Stimulated activated naive CD8-positive, alpha-beta T cell treated with anti-CD3 and anti-CD28 coated beads, Interleukin-15, amount 100 ng/mL, for 72 hours (primary cell): Measurements from ENCODE around the gene MUCL3.
A peak's percentile ranks its signal among the peaks of the same experiment; 100 is the strongest.
"Not testable (repeated sequence)": the region's sequence is repeated elsewhere in the genome, so short reads cannot be mapped to it uniquely, and the experiment has no call there.

Experiments
- ATAC-seq: fragments of 150-1000 bp; cut with Tn5 transposase; 2 replicates; pipeline ENCODE4 v1.10.0; 2021; ENCODE audit warnings: mild to moderate bottlenecking, moderate library complexity
- DNase-seq, 2 donors: peaks; one replicate each; pipeline ENCODE4 v3.0.0; 2021 to 2022
- H3K27ac Mint-ChIP-seq, 2 donors: one replicate each; pipeline ENCODE4 v1.8.0; 2022; ENCODE audit warnings: mild to moderate bottlenecking in 2 of 2, mixed read lengths in 2 of 2, moderate library complexity in 2 of 2
- H3K27me3 Mint-ChIP-seq: one replicate; pipeline ENCODE4 v1.8.0; 2022; ENCODE audit warnings: mixed read lengths
- H3K4me1 Mint-ChIP-seq: one replicate; pipeline ENCODE4 v1.8.0; 2022; ENCODE audit warnings: mild to moderate bottlenecking, mixed read lengths
- H3K4me3 Mint-ChIP-seq, 2 donors: one replicate each; pipeline ENCODE4 v1.8.0; 2022; ENCODE audit warnings: mild to moderate bottlenecking in 2 of 2, mixed read lengths in 2 of 2, moderate library complexity in 1 of 2
- H3K9me3 Mint-ChIP-seq, 2 donors: one replicate each; pipeline ENCODE4 v1.8.0; 2022; ENCODE audit warnings: mixed read lengths in 2 of 2

Gene MUCL3, protein sequence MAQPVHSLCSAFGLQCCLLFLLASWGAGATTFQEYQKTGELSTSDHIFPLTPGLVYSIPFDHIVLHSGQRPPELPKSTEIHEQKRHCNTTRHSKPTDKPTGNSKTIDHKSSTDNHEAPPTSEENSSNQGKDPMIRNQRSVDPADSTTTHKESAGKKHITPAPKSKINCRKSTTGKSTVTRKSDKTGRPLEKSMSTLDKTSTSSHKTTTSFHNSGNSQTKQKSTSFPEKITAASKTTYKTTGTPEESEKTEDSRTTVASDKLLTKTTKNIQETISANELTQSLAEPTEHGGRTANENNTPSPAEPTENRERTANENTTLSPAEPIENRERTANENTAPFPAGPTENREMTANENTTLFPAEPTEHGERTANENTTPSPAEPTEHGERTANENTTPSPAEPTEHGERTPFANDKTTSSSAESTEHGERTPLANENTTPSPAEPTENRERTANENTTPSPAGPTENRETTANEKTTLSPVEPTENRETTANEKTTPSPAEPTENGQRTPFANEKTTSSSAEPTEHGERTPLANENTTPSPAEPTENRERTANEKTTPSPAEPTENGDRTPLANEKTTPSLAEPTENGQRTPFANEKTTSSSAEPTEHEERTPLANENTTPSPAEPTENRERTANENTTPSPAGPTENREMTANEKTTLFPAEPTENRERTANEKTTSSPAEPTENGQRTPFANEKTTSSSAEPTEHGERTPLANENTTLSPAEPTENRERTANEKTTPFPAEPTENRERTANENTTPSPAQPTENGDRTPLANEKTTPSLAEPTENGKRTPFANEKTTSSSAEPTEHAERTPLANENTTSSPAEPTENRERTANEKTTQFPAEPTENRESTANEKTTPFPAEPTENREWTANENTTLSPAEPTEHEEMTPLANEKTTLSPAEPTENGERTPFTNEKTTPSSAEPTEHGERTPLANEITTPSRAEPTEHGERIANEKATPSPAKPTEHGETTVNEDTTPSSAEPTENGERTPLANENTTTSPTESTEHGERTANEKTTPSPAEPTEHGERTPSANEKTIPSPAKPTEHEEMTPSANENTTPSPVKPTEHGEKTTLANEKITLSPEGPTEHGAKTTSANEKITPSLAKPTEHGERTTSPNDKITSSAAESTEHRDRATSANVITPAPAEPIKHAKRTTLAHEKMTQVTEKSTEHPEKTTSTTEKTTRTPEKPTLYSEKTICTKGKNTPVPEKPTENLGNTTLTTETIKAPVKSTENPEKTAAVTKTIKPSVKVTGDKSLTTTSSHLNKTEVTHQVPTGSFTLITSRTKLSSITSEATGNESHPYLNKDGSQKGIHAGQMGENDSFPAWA (N-terminal part only)

DNA sequence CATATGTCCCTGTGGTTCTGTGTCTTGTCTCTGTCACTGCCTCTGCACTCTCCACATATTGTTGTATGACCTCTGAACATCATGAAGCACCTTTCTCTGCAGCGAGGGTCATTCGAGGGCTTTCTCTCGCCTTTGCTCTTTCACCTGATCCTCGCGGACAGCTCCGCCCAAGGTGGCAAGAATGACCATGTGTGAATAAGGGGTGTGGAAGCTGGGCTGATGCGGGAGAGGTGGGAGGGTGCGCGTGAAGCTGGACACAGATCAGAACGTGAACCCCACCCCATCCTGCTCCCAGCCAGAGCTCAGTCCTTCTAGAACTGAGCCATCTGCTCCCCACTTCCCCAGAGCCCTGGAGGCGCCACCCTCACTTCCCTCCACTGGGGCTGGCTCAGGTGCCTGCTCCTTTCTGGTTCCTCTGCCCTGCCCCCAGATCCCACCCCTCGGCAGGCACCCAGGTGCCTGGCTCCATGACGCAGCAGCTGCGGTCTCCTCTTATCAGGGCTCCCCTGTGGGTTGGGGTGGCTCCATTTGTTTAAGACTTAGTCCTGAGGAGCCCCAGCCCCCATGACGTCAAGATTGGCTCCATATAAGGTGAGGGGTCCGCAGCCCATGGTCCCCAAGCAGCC, at the start of gene MUCL3:
MUCL3 (plus strand) TSS at position 613 of the 626 bp plus-strand sequence. CDS start 27 bp downstream, outside the sequence.
- Mint-ChIP-seq H3K27me3 (peaks cover 66% of the 10 kb centered on the region), H3K4me1 (peaks cover 7% of the 10 kb centered on the region), H3K9me3 (no peaks in the 10 kb centered on the region), H3K27ac (no peak within 1 kb of the TSS), H3K4me3 (no peak within 1 kb of the TSS)
- no peak for DNase-seq
- ATAC-seq: no peak

DNA sequence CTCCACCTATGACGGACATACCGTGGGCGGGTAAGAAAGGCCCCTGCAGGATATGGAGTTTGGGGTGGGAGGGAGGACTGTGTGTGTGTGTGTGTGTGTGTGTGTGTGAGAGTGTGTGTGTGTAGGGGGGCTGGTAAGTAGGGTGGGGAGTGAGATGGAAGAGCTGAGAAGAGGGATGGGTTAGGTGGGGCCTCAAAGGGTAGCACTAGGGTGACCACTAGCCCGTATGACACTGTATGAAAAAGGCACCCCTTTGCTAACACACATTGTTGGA, 49.4 kb upstream of the MUCL3 start:
- Mint-ChIP-seq H3K4me3 (no peak overlapping the region), H3K27me3 (no peaks in the 10 kb centered on the region), H3K9me3 (no peaks in the 10 kb centered on the region), H3K27ac (no peak overlapping the region), H3K4me1 (peaks cover 5% of the 10 kb centered on the region)
- no peak for ATAC-seq
- no peak for DNase-seq

DNA sequence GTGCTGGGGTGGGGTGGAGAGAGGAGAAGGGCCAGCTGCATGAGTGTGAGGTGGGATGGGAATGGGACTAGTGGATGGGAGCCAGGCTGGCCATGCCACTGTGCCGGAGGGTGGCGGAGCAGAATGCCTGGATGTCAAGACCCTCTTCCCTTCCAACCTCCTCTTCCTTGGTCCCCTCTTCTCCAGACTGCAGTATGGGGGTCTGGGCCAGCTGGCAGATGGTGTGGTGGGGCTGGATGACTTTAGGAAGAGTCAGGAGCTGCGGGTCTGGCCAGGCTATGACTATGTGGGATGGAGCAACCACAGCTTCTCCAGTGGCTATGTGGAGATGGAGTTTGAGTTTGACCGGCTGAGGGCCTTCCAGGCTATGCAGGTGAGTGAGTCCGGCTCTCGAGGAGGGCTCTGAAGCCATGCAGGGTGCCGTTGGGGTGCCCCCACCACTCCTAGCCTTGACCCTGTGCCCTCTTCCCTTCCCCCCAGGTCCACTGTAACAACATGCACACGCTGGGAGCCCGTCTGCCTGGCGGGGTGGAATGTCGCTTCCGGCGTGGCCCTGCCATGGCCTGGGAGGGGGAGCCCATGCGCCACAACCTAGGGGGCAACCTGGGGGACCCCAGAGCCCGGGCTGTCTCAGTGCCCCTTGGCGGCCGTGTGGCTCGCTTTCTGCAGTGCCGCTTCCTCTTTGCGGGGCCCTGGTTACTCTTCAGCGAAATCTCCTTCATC, 48.8 kb upstream of the MUCL3 start:
- Mint-ChIP-seq H3K9me3 (no peaks in the 10 kb centered on the region), H3K4me1 (no peaks in the 10 kb centered on the region), H3K4me3 (no peak overlapping the region), H3K27ac (no peak overlapping the region), H3K27me3 (no peaks in the 10 kb centered on the region)
- ATAC-seq (no peak), DNase-seq (no peak)

DNA sequence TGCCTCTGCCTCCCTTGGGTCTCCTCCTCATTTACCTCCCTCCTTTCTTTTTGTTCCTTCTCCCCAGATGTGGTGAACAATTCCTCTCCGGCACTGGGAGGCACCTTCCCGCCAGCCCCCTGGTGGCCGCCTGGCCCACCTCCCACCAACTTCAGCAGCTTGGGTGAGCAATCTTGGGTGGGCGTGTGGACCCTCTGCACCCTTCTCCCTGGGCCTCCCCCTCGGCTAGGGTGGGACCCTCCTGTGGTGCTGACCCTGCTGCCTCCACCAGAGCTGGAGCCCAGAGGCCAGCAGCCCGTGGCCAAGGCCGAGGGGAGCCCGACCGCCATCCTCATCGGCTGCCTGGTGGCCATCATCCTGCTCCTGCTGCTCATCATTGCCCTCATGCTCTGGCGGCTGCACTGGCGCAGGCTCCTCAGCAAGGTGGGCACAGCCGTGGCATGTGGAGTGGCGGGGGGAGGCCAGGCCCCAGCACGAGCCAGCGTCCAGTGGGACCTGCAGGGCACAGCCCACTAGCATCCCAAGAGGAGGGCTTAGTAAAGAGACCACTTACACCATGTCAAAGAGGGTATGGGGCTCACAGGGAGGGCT, 47.7 kb upstream of the MUCL3 start:
- Mint-ChIP-seq H3K27me3 (no peaks in the 10 kb centered on the region), H3K27ac (no peak overlapping the region), H3K9me3 (no peaks in the 10 kb centered on the region)

DNA sequence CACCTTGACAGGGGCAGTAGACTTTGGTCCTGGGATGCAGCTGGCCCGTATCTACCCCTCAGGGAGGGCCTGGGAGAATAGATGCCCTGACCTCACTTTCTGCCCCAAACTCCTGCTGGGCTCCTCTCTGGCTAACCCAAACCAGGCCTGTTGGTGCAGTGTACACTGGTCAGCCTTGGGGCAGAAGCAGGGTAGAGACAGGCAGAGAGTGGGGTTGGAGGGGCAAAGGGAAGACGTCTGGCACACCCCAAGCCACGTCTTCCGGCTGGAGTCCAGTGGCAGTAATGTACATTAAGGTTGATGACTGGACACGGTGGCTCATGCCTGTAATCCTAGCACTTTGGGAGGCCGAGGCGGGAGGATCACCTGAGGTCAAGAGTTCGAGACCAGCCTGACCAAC, 47.1 kb upstream of the MUCL3 start:
- H3K4me1 Mint-ChIP-seq: no peaks in the 10 kb centered on the region
- no peak overlapping the region for H3K27ac Mint-ChIP-seq
- H3K4me3 Mint-ChIP-seq: no peak overlapping the region
- H3K27me3 Mint-ChIP-seq: no peaks in the 10 kb centered on the region
- DNase-seq (no peak), ATAC-seq (no peak)
- no peaks in the 10 kb centered on the region for H3K9me3 Mint-ChIP-seq

More for the DNA sequence above, 47.7 kb upstream of the MUCL3 start:
- DNase-seq (no peak), ATAC-seq (no peak)
- Mint-ChIP-seq H3K4me1 (no peaks in the 10 kb centered on the region), H3K4me3 (no peak overlapping the region)

DNA sequence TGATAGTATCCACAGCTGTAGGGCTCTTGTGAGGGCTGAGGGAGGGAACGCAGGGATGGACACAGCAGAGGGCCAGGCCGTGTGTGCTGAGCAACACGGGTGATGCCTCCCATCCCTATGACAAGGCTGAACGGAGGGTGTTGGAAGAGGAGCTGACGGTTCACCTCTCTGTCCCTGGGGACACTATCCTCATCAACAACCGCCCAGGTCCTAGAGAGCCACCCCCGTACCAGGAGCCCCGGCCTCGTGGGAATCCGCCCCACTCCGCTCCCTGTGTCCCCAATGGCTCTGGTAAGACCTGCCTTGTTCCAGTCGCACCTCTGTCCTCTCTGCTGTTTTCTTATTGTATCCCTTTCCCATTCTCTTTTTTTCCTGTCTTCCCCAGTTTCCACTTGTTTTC, 46.4 kb upstream of the MUCL3 start:
- no peak overlapping the region for H3K4me3 Mint-ChIP-seq

DNA sequence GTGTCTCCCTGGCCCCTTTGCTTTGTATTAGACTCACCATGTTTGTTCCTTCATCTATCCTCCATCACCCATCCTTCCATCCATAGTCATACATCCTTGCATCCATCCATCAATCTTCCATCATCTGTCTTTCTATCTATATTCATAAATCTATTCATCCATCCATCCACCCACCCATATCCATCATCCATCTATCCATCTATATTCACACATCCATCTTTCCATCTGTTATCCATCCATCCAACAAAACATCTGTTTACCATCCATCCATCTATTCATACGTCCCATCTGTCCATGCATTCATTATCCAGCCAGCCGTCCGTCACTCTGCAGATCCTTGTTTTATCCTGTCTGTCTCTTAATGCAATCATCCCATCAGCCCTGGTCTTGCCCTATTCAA, 45.8 kb upstream of the MUCL3 start:
- H3K27ac Mint-ChIP-seq: no peak overlapping the region
- no peaks in the 10 kb centered on the region for H3K9me3 Mint-ChIP-seq
- no peaks in the 10 kb centered on the region for H3K27me3 Mint-ChIP-seq
- no peak overlapping the region for H3K4me3 Mint-ChIP-seq
- DNase-seq: no peak
- no peaks in the 10 kb centered on the region for H3K4me1 Mint-ChIP-seq
- ATAC-seq: no peak

More for the DNA sequence above, 46.4 kb upstream of the MUCL3 start:
- Mint-ChIP-seq H3K9me3 (no peaks in the 10 kb centered on the region), H3K27ac (no peak overlapping the region), H3K27me3 (no peaks in the 10 kb centered on the region), H3K4me1 (no peaks in the 10 kb centered on the region)
- no peak for DNase-seq
- no peak for ATAC-seq

DNA sequence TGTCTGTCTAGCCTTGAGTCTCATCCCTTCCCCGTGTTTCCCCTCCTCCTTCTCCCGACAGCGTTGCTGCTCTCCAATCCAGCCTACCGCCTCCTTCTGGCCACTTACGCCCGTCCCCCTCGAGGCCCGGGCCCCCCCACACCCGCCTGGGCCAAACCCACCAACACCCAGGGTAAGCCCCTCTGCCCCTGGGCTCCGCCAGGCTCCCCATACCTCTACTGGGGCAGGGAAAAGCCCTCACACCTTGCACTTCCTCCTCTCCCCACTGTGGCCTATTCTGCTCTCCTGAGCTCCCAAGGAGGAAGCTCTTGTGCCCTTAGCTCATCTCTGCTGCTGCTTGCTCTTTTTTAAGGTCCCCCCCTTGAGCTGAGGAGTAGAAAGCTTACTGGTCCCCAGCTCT, 45.4 kb upstream of the MUCL3 start:
- Mint-ChIP-seq H3K27me3 (no peaks in the 10 kb centered on the region), H3K9me3 (no peaks in the 10 kb centered on the region), H3K27ac (peak overlapping the region in 1 of 2 donors; percentile 3), H3K4me1 (no peaks in the 10 kb centered on the region), H3K4me3 (no peak overlapping the region)
- DNase-seq (no peak), ATAC-seq (peak; percentile 26)

DNA sequence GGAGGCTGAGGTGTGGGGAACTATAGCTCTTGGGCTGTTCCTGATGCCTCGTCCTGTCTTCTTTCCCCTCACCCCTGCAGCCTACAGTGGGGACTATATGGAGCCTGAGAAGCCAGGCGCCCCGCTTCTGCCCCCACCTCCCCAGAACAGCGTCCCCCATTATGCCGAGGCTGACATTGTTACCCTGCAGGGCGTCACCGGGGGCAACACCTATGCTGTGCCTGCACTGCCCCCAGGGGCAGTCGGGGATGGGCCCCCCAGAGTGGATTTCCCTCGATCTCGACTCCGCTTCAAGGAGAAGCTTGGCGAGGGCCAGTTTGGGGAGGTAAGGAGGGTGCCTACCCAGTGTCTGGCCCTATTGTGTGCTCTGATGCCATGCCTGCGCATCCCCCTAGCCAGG, 44.2 kb upstream of the MUCL3 start:
- H3K4me1 Mint-ChIP-seq: peaks cover 6% of the 10 kb centered on the region
- H3K27me3 Mint-ChIP-seq: no peaks in the 10 kb centered on the region
- ATAC-seq (no peak), DNase-seq (no peak)
- no peak overlapping the region for H3K4me3 Mint-ChIP-seq
- no peak overlapping the region for H3K27ac Mint-ChIP-seq
- no peaks in the 10 kb centered on the region for H3K9me3 Mint-ChIP-seq

DNA sequence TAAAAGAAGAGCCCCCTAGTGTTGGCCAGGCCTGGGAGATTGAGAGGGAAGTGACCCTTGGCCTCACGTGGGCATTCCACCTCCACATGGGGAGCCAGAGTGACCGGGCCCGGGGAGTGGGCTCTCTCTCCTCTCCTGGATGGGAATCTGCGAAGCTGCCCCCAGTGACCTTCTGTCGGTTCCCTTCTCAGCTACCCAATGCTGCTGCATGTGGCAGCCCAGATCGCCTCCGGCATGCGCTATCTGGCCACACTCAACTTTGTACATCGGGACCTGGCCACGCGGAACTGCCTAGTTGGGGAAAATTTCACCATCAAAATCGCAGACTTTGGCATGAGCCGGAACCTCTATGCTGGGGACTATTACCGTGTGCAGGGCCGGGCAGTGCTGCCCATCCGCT, 42.9 kb upstream of the MUCL3 start:
- Mint-ChIP-seq H3K4me1 (peaks cover 10% of the 10 kb centered on the region), H3K9me3 (no peaks in the 10 kb centered on the region), H3K27ac (no peak overlapping the region), H3K4me3 (no peak overlapping the region), H3K27me3 (no peaks in the 10 kb centered on the region)
- DNase-seq (no peak), ATAC-seq (no peak)

DNA sequence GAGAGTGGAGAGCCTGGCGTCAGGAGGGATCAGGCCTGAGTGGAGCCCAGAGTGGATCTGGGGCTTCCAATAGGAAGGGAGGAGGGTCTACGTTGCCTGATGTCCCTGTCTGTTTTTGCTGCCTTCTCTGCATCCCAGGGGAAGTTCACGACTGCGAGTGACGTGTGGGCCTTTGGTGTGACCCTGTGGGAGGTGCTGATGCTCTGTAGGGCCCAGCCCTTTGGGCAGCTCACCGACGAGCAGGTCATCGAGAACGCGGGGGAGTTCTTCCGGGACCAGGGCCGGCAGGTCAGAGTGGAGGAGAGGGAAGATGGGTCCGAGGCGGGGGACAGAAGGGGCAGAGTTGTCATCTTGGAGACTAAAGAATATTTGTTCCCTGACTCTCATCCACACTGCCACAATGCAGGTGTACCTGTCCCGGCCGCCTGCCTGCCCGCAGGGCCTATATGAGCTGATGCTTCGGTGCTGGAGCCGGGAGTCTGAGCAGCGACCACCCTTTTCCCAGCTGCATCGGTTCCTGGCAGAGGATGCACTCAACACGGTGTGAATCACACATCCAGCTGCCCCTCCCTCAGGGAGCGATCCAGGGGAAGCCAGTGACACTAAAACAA, 41.9 kb upstream of the MUCL3 start:
- Mint-ChIP-seq H3K4me3 (no peak overlapping the region), H3K4me1 (peaks cover 11% of the 10 kb centered on the region), H3K27ac (no peak overlapping the region), H3K27me3 (no peaks in the 10 kb centered on the region), H3K9me3 (no peaks in the 10 kb centered on the region)
- no peak for DNase-seq
- ATAC-seq: no peak

DNA sequence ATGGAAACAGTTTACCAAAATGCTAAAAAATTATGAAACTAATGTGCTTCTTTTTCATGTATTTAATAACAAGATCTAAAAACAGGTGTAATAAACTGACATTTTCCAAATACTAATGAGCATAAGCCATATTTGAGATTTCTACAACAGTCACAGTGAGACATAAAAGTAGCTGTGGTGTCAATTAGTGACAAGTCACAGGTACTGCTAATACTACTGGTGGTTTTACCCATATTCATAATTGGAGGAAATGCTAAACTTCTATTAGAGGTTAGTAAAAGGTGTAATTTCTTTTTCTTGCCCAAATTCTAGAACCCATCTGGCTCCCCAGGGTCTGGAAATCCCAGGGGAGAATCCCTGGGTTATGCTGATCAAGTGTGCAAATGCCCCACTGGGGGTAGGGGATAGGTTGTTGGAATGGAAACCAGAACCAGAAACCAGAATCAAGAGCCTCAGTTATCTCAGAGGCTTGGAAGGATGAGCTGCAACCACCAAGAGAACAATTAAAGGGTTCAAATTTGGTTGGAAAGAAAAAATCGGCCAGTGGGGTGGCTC, 39.8 kb upstream of the MUCL3 start:
- no peak overlapping the region for H3K27ac Mint-ChIP-seq
- no peak for DNase-seq
- H3K4me1 Mint-ChIP-seq: peaks cover 11% of the 10 kb centered on the region
- no peak overlapping the region for H3K4me3 Mint-ChIP-seq
- H3K27me3 Mint-ChIP-seq: no peaks in the 10 kb centered on the region
- peak; percentile 83 for ATAC-seq
- H3K9me3 Mint-ChIP-seq: no peaks in the 10 kb centered on the region

DNA sequence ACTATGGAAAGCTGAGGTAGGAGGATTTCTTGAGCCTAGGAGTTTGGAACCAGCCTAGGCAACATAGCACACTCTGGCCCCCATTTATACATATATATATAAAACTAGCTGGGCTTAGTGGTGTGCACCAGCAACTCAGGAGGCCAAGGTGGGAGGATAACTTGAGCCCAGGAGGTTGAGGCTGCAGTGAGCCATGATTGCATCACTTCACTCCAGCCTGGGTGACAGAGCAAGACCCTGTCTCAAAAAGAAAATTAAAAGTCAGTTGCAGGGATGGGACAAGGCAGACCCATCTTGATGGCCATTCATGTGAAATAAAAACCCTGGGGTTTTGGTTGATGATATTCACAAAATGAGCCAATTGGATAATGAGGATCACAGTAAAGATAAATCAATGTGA, 39.3 kb upstream of the MUCL3 start:
- no peak overlapping the region for H3K27ac Mint-ChIP-seq
- H3K4me3 Mint-ChIP-seq: no peak overlapping the region

DNA sequence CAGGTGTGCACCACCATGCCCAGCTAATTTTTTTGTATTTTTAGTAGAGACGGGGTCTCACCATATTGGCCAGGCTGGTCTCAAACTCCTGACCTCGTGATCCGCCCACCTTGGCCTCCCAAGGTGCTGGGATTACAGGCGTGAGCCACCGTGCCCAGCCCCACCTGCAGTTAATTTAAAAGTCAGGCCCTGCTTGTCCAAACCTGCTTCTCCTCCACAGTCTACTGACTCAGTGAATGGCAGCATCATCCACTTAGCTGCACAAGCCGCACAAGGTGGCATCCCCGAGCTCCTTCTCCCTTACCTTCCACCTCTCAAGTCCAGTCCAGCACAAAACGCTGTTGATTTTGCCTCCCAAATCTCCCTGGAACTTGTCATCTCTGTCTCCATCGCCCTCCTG, 38.6 kb upstream of the MUCL3 start:
- H3K4me1 Mint-ChIP-seq: peaks cover 11% of the 10 kb centered on the region
- not testable (repeated sequence) for H3K9me3 Mint-ChIP-seq, ATAC-seq, DNase-seq, H3K27me3 Mint-ChIP-seq, H3K4me3 Mint-ChIP-seq, H3K27ac Mint-ChIP-seq

More for the DNA sequence above, 39.3 kb upstream of the MUCL3 start:
- Mint-ChIP-seq H3K9me3 (no peaks in the 10 kb centered on the region), H3K27me3 (no peaks in the 10 kb centered on the region), H3K4me1 (peaks cover 11% of the 10 kb centered on the region)
- no peak for DNase-seq
- ATAC-seq: peak; percentile 33
